Transverse colon (tissue), 4 donors: ENCODE data around the gene MAP3K7.

Experiments used
- POLR2A ChIP-seq: fragments of 450-650 bp; IDR thresholded peaks from one replicate; pipeline ENCODE4 v1.6.1; 2016; ENCODE audit warnings: antibody characterized with exemption, mild to moderate bottlenecking, moderate library complexity
- POLR2AphosphoS5 ChIP-seq, 3 donors: sonication (generic); formaldehyde crosslinking; IDR thresholded peaks; one replicate each; pipeline ENCODE4 v1.6.1; 2016; ENCODE audit warnings: antibody characterized with exemption in 3 of 3
- TF ChIP-seq, protein P1 (sequence below), 5 experiments: fragments of 200-600 bp in 3 of 5; fragments of 450-650 bp in 2 of 5; sonication (generic) in 3 of 5; IDR thresholded peaks; 1 replicate in 2 of 5; 2 replicates in 3 of 5; pipeline ENCODE4 v1.5.1; 2016 to 2017; ENCODE audit warnings: antibody characterized with exemption in 5 of 5, inconsistent platforms in 3 of 5, mild to moderate bottlenecking in 2 of 5, moderate library complexity in 1 of 5

DNA sequence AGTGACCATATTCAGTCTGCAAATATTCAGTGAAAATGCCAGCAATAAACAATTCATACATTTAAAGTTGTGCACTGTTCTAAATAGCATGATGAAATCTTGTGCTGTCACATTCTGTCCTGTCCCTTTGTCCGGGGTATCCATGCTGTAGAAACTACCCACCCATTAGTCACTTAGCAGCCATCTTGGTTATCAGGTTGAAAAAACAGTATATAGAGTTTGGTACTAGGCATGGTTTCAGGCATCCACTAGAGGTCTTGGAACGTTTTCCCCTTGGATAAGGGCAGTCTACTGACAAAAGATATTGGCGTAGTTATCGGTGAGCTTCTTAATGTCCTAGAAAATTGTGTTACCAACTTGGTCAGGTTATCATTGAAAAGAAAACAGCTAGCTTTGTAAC, 12.3 kb upstream of the MAP3K7 start:
- TF ChIP-seq, protein P1, sequence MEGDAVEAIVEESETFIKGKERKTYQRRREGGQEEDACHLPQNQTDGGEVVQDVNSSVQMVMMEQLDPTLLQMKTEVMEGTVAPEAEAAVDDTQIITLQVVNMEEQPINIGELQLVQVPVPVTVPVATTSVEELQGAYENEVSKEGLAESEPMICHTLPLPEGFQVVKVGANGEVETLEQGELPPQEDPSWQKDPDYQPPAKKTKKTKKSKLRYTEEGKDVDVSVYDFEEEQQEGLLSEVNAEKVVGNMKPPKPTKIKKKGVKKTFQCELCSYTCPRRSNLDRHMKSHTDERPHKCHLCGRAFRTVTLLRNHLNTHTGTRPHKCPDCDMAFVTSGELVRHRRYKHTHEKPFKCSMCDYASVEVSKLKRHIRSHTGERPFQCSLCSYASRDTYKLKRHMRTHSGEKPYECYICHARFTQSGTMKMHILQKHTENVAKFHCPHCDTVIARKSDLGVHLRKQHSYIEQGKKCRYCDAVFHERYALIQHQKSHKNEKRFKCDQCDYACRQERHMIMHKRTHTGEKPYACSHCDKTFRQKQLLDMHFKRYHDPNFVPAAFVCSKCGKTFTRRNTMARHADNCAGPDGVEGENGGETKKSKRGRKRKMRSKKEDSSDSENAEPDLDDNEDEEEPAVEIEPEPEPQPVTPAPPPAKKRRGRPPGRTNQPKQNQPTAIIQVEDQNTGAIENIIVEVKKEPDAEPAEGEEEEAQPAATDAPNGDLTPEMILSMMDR (IDR thresholded peaks at IDR 0.05) = no peak
- TF ChIP-seq POLR2AphosphoS5 (IDR thresholded peaks at IDR 0.05) (no peak), POLR2A (no peak)
